Endometrial microvascular endothelial cells (primary cell): ENCODE measurements around the gene FRRS1L. TPM values are rescaled to one million over a fixed set of nuclear protein-coding genes. Genes with fewer than 3 reads are reported as not detected.

ENCODE experiments used
- in situ Hi-C: cut with HindIII; loops from 2 replicates; pipeline ENCODE4 v1.10.0; 2017; ENCODE audit warnings: low sequenced_read_pairs, low pct_unique_long_range_greater_than_20kb; ENCODE audit errors: inconsistent ontology term
- total RNA-seq: library from RNA; depleted of rRNA; stranded (reverse); fragments of >200 nt; gene quantifications from one replicate; pipeline ENCODE4 v1.2.3, GENCODE V29; 2015; ENCODE audit errors: inconsistent ontology term

The FRRS1L gene, protein sequence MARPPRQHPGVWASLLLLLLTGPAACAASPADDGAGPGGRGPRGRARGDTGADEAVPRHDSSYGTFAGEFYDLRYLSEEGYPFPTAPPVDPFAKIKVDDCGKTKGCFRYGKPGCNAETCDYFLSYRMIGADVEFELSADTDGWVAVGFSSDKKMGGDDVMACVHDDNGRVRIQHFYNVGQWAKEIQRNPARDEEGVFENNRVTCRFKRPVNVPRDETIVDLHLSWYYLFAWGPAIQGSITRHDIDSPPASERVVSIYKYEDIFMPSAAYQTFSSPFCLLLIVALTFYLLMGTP
- total RNA-seq: not detected

DNA sequence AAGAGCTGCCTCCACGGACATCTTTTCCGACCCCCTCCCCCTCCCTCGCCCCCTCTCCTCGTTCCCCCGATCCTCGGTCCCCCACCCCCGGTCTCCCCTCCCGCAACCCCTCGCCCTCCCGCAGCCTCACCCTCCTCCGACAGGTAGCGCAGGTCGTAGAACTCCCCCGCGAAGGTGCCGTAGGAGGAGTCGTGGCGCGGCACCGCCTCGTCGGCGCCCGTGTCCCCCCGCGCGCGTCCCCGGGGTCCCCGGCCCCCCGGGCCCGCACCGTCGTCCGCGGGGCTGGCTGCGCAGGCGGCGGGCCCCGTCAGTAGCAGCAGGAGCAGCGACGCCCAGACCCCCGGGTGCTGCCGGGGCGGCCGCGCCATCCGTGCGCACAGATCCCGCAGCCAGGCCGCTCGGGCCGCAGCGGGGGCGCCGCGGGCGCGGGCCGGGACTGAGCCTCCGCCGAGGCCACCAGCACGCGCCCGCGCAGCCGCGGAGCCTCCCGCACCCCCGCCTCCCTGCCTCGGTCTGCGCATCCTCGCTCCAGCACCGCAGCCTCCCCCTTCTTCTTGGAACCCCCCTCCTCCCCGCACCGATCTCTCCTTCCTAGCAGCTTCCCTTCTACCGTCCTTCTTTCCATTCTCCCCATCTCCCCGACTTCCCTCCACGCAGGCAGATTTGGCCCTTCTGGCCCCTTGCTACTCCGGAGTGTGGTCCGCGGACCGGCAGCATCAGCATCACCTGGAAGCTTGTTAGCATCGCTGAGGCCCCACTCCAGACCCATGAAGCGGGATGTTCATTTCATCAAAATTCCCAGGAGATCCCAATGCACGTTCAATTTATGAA lies at the start of gene FRRS1L:
Gene FRRS1L, minus strand, starts transcription at position 479 of the 831 bp plus-strand sequence. Its CDS starts 111 bp downstream, at position 368.
- in situ Hi-C loops: no loop called here

DNA sequence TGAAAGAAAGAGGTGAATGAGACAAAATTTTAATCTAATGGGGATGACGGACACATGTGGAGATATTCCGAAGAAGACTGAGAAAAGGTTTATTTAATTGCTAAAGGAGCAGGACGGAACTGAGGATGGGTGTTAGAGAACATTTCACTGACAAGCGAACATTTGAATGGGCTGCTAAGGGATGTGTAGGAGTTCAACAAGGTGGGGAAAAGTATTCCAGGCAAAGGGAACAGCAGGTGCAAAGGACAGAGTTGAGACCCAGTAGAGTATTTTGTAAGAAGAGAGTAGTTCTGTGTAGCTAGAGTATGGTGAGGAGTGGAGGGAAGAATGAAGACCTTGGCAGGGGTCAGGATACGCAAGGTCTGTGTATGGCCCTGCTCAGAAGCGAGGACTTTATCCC lies 47.4 kb upstream of the FRRS1L start:
- in situ Hi-C loops: no loop called here

DNA sequence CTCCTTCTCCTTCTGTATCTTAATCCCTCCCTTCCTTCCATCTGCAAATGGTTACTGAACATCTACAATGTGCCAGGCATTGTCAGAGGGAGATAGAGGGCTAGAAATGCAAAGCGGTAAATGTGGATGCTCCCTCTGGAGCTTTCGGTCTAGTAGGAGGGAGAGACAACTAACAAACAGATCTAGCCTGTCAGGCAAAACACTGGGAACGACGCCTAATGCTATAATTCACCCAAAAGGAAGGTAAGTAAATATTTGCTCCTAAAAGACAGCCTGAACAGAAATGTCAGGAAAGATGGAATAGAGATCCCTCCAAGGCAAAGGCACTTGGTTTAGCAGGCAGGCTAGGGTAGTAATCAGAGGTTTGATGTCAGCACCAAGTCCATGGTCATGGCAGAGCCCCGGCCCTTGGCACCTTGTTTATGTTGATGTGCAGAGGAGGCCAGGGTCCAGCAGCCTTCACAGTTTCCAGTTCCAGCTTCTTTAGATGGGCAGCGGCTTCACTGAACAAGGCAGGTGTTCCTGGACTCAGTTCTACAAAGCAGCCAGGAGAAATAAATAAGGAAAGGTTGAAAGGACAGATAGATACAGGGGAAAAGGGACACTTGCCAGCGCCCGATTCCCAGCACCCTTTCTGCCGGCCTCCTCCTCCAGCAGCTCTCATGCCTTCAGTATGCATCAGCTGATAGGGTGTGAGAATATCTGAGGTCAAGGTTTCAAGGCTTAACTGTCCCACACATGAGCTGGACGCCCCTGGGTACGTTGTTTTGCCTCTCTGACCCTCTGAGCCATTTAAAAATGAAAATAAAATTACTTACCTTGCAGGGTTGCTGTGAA lies 46.5 kb upstream of the FRRS1L start:
- in situ Hi-C loops: no loop called here

DNA sequence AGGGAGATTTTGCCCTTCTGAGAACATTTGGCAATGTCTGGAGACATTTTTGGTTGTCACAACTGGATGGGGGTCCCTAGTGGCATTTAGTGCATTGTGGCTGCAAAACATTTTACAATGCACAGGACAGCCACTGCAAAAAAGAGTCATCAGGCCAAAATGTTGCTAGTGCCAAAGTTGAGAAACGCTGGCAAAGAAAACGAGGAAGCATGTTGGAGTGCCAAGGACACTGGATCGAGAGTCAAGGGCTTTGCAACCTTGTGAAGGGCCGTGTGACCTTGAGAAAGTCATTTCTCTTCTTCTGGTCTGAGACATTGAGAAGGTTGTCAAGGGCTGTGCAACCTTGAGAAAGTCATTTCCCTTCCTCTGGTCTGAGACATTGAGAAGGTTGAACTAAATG lies 45.7 kb upstream of the FRRS1L start:
- in situ Hi-C loops: no loop called here

DNA sequence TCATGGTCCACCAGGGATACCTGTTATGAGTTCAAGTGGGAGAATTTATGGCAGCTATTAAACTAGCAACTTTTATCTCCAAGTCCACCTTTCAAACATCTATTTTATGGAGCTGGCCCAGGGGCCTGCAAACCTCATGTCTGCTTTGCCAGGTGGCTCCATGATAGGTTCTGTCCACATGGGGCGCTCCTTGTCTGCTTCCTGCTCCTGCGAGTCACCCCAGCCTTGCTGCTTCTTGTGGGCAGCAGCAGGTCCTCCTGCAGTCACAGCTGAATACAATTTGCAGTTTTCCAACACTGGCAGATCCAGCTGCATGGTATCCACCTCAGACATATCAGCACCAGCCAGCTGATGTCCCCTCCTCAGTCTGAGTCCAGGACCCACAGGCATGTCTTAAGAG lies 39.6 kb upstream of the FRRS1L start:
- in situ Hi-C loops: no loop called here

DNA sequence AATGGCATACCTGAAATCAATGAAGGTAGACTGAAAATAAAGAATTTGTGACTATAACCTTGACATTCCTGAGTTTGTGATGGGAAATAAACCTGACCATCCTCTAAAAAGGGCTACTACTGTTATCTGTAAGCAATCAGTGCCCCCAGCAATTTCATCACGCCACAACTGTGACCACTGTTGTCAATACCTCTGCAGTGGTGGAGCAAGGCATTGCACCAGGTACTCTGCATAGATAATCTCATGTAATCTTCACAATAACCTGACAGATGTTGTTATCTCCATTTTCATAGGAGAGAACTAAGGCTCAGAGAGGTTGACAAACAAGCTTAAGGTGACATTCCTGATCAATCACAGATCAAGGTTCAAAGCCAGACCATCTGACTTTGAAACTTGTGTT lies 38.5 kb upstream of the FRRS1L start:
- in situ Hi-C loops: no loop called here

DNA sequence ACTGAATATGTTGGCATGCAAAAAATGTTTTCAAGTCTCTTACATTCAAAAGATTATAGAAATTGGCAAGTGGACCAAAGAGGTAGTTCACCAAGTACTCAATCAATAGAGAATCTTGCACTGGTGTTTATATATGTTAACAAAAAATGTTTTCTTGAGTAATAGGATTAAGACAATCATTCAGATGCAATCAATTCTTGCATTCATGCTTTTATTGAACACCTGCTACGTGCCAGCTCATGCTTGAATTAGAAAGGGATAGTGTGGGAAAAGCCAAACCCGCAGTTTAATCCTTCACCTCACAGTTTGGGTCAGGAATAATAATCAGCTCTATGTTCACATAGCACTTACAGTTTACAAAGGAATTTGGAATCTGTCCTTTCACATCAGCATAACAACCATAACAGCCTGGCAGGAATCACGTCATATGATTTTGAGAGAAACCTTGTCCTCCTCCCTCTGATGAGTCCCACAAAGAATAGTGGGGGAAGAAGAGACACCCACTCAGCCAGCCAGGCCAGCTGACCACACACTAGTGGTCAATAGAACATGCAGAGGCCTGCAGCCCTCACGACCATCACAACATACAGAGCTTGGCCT lies 36.8 kb upstream of the FRRS1L start:
- in situ Hi-C loops: no loop called here

DNA sequence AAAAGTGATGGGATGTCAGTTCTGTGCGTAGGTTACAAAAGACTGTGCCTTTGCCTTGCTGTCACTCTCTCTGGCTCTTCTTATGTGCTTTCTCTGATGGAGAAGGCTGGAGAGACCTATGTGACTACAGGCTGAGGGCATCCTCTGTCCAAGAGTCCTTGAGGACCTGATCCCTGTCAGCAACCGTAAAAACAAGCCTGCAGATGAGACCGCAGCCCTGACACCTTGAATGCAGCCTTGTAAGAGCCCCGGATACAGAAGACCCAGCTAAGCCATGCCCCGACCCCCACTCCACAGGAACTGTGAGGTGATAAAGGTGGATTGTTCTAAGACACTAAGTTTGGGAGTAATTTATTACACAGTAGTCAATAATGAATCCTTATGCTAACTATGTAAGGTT lies 32.6 kb upstream of the FRRS1L start:
- in situ Hi-C loops: no loop called here

DNA sequence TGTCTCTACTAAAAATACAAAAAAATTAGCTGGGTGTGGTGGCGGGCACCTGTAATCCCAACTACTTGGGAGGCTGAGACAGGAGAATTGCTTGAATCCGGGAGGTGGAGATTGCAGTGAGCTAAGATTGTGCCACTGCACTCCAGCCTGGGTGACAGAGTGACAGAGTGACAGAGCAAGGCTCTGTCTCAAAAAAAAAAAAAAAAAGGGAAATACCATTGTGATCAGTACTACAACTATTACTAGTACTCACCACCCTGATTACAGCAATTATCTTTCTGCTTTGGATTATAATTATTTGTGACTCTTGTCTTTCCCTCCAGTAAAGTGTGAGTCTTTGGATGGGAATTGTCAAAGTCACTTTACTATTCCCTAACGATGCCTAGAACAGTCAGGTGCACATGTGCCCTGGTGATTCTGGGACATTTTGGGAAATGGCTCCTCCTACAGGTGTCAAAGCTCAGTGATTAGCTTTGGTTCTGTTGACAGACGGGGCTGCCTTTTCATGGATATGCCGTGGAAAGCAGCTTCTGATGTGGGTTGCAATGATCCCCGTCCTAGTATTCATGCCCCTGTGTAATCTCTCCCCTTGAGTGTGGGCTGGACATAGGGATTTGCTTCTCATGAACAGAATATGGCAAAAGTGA lies 31.8 kb upstream of the FRRS1L start:
- in situ Hi-C loops: no loop called here

DNA sequence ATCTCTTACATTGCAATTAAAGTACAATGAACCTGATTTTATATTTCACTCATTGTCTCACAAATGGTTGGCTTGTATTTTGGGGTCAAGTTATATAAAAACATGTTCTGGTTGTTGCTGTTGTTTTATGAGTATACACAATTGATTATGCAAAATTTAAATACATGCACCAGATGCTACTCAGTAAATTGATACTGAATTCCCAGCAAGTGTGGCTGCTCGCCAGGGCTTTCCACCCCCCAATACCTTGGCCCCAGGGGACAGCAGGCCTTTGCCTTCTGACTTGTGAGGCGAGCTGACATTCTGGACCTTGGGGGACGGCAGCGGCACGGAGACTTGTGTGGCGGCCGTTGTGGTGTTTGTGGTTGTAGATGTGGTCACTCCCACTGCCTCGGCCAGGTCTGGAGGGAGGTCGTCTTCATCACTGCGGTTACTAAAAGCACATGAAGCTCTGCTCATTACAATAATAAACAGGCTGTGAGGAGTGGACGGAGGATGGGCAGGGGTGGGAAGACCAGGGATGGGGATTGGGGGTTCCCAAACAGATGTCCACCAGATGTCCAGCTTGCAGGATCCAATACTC lies 27.0 kb upstream of the FRRS1L start:
- in situ Hi-C loops: no loop called here

DNA sequence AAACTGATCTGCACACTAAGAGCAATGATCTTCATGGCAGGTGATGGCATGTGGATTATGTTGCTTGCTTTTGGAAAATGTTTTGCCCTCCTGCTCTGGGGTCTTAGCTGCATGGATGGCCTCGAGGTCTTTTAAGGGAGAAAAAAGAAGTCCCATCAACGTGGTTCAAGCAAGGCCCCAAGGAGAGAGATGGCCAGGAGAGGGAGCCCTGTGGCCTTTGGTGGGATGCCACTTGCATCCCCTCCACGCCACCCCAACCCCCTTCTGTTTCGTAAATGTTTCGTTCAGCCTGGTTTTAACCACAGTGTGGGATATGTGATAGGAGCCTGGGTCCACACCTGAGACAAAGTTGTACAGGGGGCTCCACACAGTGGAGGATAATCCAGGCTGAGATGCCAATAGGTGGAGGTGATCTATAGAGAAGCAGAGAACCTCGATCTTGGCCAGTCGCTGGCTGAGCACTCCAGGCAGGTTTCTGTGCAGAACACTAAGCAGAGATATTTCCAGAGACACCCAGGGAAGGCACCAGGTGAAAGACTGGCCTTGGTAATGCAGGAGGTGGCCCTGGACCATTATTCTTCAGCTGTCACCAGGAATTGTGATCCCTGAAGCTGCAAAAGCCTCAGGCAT lies 25.8 kb upstream of the FRRS1L start:
- in situ Hi-C loops: no loop called here

DNA sequence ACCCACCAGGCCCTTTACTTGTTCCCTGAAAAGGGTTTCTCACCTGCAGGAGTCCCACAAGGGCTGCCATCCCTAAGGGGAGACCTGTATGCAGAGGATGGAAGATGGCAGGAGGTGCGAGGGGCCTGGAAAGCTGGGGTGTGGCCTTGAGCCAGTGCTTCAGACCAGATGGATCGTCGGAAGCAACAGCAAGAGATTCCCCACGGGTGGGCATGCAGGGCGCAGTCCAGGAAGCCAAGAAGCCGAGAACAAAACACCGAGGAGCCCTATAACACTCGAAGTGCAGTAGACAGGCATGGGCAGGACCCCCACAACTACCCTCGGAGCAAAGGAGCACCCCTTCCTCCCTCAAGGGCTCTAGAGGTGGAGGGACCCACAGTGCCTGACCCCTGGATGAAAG lies 24.7 kb upstream of the FRRS1L start:
- in situ Hi-C loops: no loop called here

DNA sequence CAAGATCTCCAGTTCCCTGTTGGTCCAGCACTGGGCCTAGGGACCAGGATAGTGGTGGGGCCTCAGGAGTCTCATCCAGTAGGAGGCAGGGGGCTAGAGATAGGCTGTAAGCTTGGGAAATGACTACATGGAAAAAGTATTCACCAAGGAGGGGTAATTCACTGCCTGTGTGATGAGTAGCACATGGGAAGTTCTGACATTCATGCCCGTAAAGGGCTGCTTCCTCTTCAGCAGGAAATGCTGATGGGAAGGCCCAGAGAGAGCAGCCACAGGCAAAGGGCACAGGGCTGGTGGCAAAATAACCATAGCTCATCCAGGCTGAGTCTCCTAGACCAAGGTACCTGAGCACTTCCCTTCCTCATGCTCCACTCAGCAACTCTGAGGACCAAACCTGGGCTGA lies 23.1 kb upstream of the FRRS1L start:
- in situ Hi-C loops: no loop called here

DNA sequence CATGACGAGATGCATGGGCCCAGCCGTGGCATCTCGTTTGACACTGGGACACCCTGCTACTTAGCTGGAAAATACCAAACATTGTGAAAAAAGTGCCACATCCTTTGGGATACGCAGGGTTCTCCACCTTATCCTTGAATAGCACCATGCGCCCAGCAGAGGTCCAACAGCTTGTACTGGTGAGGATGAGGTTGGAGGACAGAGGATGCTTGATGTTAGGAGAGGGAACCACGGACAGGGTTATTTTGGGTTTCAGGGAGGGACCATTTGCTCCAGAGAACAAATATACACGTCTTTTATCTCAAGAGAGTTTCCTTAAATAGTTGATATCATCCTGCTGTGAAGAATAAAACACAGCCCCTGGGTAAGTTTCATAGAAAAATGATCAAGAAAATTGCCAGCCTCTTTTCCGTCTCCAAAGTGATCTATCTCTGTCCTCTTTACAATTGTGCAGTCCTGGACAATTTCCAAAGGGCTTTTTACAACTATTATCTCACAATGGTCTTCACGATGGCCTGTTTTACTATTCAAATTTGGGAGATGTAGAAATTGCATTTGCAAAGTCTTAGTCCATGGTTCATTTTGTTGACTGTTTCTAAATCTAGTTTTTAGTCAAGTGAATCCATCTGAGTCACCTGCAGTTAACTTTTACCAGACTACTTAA lies 19.9 kb upstream of the FRRS1L start:
- in situ Hi-C loops: no loop called here

DNA sequence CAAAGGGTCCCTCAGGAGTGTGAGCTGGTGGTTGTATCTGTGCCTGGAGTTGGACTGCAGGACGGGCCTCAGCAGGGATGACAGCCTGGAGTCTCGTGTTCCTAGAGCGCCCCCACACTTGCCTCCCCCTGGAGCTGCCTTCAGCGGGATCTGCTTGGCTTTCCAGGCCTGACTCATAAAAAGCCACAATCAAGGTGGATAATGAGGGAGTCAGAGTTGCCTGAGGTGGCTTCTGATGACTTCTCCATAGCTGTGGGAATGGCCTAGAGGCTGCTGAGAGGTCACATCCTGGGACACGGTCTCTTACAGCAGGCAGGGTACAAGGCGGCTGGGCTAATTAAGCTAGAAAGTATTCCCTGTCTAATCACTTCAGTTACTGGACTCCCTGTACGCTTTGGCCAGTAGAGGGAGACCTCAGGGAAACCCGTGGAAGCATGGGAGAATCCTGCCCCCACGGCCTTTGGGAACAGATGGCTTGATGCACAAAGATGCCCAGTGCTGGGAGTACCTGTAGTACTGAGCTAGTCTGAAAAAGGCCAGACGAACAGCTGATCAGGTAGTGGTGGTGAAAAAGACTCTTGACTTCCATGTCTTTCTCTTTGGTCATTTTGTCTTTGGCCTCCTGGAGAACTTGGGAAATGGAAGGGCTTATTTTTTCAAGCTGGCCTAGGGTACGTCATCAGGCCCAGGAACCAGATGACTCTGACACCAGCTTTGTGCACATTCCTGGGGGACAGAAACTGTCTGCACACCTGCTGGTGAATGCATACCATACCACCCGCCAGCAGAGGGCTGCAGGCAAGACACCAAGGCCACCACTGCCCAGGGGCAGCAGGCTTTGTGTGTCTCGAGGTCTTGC lies 16.1 kb upstream of the FRRS1L start:
- in situ Hi-C loops: no loop called here

DNA sequence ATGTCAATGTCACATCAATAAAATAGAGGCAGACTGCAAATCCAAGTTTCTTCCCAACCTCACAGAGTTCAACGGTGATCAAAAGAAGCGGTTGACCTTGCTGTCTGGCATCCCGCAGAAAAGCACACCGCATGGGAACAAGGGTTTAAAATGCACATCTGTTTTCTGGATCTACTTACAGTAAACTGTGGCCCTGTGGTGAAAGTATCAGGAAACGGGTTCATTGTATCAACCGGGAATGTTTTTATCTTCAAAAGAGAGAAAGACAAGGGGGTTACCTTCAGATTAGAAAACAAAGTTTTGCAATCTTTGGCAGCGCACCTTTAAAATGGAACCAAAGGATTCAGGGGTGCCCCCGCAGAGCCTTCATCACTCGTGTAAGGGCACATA lies 15.5 kb upstream of the FRRS1L start:
- in situ Hi-C loops: no loop called here

DNA sequence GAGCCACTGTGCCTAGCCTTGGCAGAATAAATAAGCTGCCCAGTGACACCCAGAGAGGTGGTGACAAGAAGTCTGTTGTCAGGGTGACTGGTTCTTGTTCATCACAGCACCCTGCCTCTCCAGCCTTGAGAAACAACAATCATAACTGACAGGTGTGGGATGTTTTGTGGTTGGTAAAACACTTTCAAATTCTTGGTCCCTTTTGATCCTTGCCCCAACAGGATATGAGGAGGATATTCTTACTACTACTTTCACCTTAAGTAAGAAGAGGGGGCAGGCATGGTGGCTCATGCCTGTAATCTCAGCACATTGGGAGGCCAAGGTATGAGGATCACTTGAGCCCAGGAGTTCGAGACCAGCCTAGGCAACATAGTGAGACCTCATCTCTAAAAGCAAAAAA lies 14.2 kb upstream of the FRRS1L start:
- in situ Hi-C loops: no loop called here
